ENCODE measurements around the gene CD40.
"Not testable (repeated sequence)": the region's sequence is repeated elsewhere in the genome, so short reads cannot be mapped to it uniquely, and the experiment has no call there.

Gene CD40

GRCh38 chr20:46087161-46087560 is 31.0 kb upstream of the CD40 start:
- no peaks in the 10 kb centered on the region for H3K36me3 ChIP-seq (ENCODE audit: insufficient read depth, low read length)
- H3K4me1 ChIP-seq (ENCODE audit: insufficient read depth, low read length): peaks cover 8% of the 10 kb centered on the region; the same call in 1 of the 2 replicates
- no peaks in the 10 kb centered on the region for H3K9me3 ChIP-seq (ENCODE audit: control insufficient read depth, insufficient read depth, low read length)
- H3K9ac ChIP-seq (ENCODE audit: low read depth, low read length): no peak overlapping the region; the same call in 1 of the 2 replicates

GRCh38 chr20:46088409-46089166 is 29.5 kb upstream of the CD40 start:
- H3K36me3 ChIP-seq (ENCODE audit: insufficient read depth, low read length): no peaks in the 10 kb centered on the region
- H3K9me3 ChIP-seq (ENCODE audit: control insufficient read depth, insufficient read depth, low read length): no peaks in the 10 kb centered on the region
- peak overlapping the region; percentile 99 for H3K9ac ChIP-seq (ENCODE audit: low read depth, low read length)
- peaks cover 8% of the 10 kb centered on the region; the same call in 1 of the 2 replicates for H3K4me1 ChIP-seq (ENCODE audit: insufficient read depth, low read length)

- no peaks in the 10 kb centered on the region for H3K9me3 ChIP-seq (ENCODE audit: control insufficient read depth, insufficient read depth, low read length)
- H3K9ac ChIP-seq (ENCODE audit: low read depth, low read length): peak overlapping the region; percentile 99
- H3K36me3 ChIP-seq (ENCODE audit: insufficient read depth, low read length): no peaks in the 10 kb centered on the region
- H3K4me1 ChIP-seq (ENCODE audit: insufficient read depth, low read length): peaks cover 8% of the 10 kb centered on the region; the same call in 1 of the 2 replicates
Observed at GRCh38 chr20:46089167-46089416, 29.0 kb upstream of the CD40 start.

- Histone ChIP-seq H3K4me1 (ENCODE audit: insufficient read depth, low read length) (peaks cover 8% of the 10 kb centered on the region; the same call in 1 of the 2 replicates), H3K9me3 (ENCODE audit: control insufficient read depth, insufficient read depth, low read length) (no peaks in the 10 kb centered on the region), H3K36me3 (ENCODE audit: insufficient read depth, low read length) (no peaks in the 10 kb centered on the region), H3K9ac (ENCODE audit: low read depth, low read length) (peak within 1 kb of the TSS; percentile 99)
Observed at GRCh38 chr20:46089417-46090388, 28.4 kb upstream of the CD40 start, which contains the start of gene NCOA5. Gene NCOA5 (minus strand): TSS chr20:46089962. CDS start chr20:46079424, 10,538 bp downstream.

GRCh38 chr20:46091622-46092535 is 26.2 kb upstream of the CD40 start:
- H3K4me1 ChIP-seq (ENCODE audit: insufficient read depth, low read length): not testable (repeated sequence)
- peak overlapping the region; percentile 40; the same call in 1 of the 2 replicates for H3K9ac ChIP-seq (ENCODE audit: low read depth, low read length)

GRCh38 chr20:46093531-46093930 is 24.6 kb upstream of the CD40 start:
- no peaks in the 10 kb centered on the region for H3K9me3 ChIP-seq (ENCODE audit: control insufficient read depth, insufficient read depth, low read length)
- H3K4me1 ChIP-seq (ENCODE audit: insufficient read depth, low read length): no peaks in the 10 kb centered on the region
- H3K9ac ChIP-seq (ENCODE audit: low read depth, low read length): no peak overlapping the region
- H3K36me3 ChIP-seq (ENCODE audit: insufficient read depth, low read length): no peaks in the 10 kb centered on the region

More at GRCh38 chr20:46091622-46092535, 26.2 kb upstream of the CD40 start:
- H3K9me3 ChIP-seq (ENCODE audit: control insufficient read depth, insufficient read depth, low read length); H3K36me3 ChIP-seq (ENCODE audit: insufficient read depth, low read length): not testable (repeated sequence)

- Histone ChIP-seq H3K36me3 (ENCODE audit: insufficient read depth, low read length) (no peaks in the 10 kb centered on the region), H3K9me3 (ENCODE audit: control insufficient read depth, insufficient read depth, low read length) (no peaks in the 10 kb centered on the region), H3K4me1 (ENCODE audit: insufficient read depth, low read length) (no peaks in the 10 kb centered on the region; the same call in 1 of the 2 replicates), H3K9ac (ENCODE audit: low read depth, low read length) (peak overlapping the region; percentile 8; the same call in 1 of the 2 replicates)
Observed at GRCh38 chr20:46099491-46100287, 18.4 kb upstream of the CD40 start.

- H3K4me1 ChIP-seq (ENCODE audit: insufficient read depth, low read length); H3K9me3 ChIP-seq (ENCODE audit: control insufficient read depth, insufficient read depth, low read length); H3K9ac ChIP-seq (ENCODE audit: low read depth, low read length): not testable (repeated sequence)
Observed at GRCh38 chr20:46100444-46100843, 17.7 kb upstream of the CD40 start.

GRCh38 chr20:46100988-46101387 is 17.1 kb upstream of the CD40 start:
- H3K9ac ChIP-seq (ENCODE audit: low read depth, low read length): no peak overlapping the region
- no peaks in the 10 kb centered on the region for H3K36me3 ChIP-seq (ENCODE audit: insufficient read depth, low read length)
- H3K9me3 ChIP-seq (ENCODE audit: control insufficient read depth, insufficient read depth, low read length): no peaks in the 10 kb centered on the region
- H3K4me1 ChIP-seq (ENCODE audit: insufficient read depth, low read length): no peaks in the 10 kb centered on the region; the same call in 1 of the 2 replicates

More at GRCh38 chr20:46100444-46100843, 17.7 kb upstream of the CD40 start:
- not testable (repeated sequence) for H3K36me3 ChIP-seq (ENCODE audit: insufficient read depth, low read length)

GRCh38 chr20:46101957-46102356 is 16.2 kb upstream of the CD40 start:
- no peak overlapping the region for H3K9ac ChIP-seq (ENCODE audit: low read depth, low read length)
- H3K9me3 ChIP-seq (ENCODE audit: control insufficient read depth, insufficient read depth, low read length): no peaks in the 10 kb centered on the region
- no peaks in the 10 kb centered on the region for H3K36me3 ChIP-seq (ENCODE audit: insufficient read depth, low read length)
- H3K4me1 ChIP-seq (ENCODE audit: insufficient read depth, low read length): no peaks in the 10 kb centered on the region; the same call in 1 of the 2 replicates

- Histone ChIP-seq H3K9me3 (ENCODE audit: control insufficient read depth, insufficient read depth, low read length) (no peaks in the 10 kb centered on the region), H3K4me1 (ENCODE audit: insufficient read depth, low read length) (no peaks in the 10 kb centered on the region; the same call in 1 of the 2 replicates), H3K36me3 (ENCODE audit: insufficient read depth, low read length) (no peaks in the 10 kb centered on the region), H3K9ac (ENCODE audit: low read depth, low read length) (no peak overlapping the region)
Observed at GRCh38 chr20:46102940-46103339, 15.2 kb upstream of the CD40 start.

GRCh38 chr20:46104262-46104661 is 13.9 kb upstream of the CD40 start:
- no peaks in the 10 kb centered on the region for H3K9me3 ChIP-seq (ENCODE audit: control insufficient read depth, insufficient read depth, low read length)
- no peaks in the 10 kb centered on the region for H3K36me3 ChIP-seq (ENCODE audit: insufficient read depth, low read length)
- no peaks in the 10 kb centered on the region; the same call in 1 of the 2 replicates for H3K4me1 ChIP-seq (ENCODE audit: insufficient read depth, low read length)
- H3K9ac ChIP-seq (ENCODE audit: low read depth, low read length): no peak overlapping the region

GRCh38 chr20:46107061-46107460 is 11.1 kb upstream of the CD40 start:
- no peaks in the 10 kb centered on the region for H3K4me1 ChIP-seq (ENCODE audit: insufficient read depth, low read length)
- no peak overlapping the region for H3K9ac ChIP-seq (ENCODE audit: low read depth, low read length)
- H3K36me3 ChIP-seq (ENCODE audit: insufficient read depth, low read length): no peaks in the 10 kb centered on the region
- H3K9me3 ChIP-seq (ENCODE audit: control insufficient read depth, insufficient read depth, low read length): no peaks in the 10 kb centered on the region
